PC-3 (cell line): ENCODE results near the gene TEX14. TPM values are rescaled to one million over a fixed set of nuclear protein-coding genes. Genes with fewer than 3 reads are reported as not detected.

ENCODE experiments used
- ATAC-seq: fragments of 200-7000 bp; cut with Tn5 transposase; 2 replicates; pipeline ENCODE4 v1.9.1; 2020; ENCODE audit warnings: mild to moderate bottlenecking, moderate library complexity
- BruUV-seq: library from RNA; stranded (reverse); fragments of 400-500 nt; replicated peaks from 2 replicates; lab custom pipeline; 2021; lab: Mats Ljungman, UMichigan
- CTCF ChIA-PET: fragments of 300-600 bp; sonication (Branson Sonifier 250); formaldehyde crosslinking; loops from one replicate; lab custom pipeline; 2022; ENCODE audit warnings: antibody characterized with exemption; lab: Charles Lee
- POLR2A ChIA-PET: fragments of 300-600 bp; sonication (Branson Sonifier 250); formaldehyde crosslinking; loops from one replicate; lab custom pipeline; 2022; ENCODE audit warnings: antibody characterized with exemption; ENCODE audit not compliant: unreplicated experiment; lab: Charles Lee
- DNase-seq: peaks from one replicate; pipeline ENCODE4 v3.0.0-alpha.2; 2015
- H2AFZ ChIP-seq: fragments of 300-600 bp; sonication (generic); 2 replicates; pipeline ENCODE4 v1.6.0; 2016; ENCODE audit warnings: antibody characterized with exemption, low read length
- H3F3A ChIP-seq: fragments of 300-600 bp; sonication (generic); one replicate; pipeline ENCODE4 v1.6.0; 2017; ENCODE audit warnings: antibody characterized with exemption, low read length, control low read depth, mild to moderate bottlenecking; ENCODE audit not compliant: unreplicated experiment
- H3K27ac ChIP-seq: fragments of 300-600 bp; sonication (generic); 2 replicates; pipeline ENCODE4 v1.5.1; 2016; ENCODE audit warnings: mild to moderate bottlenecking, low read length
- H3K27me3 ChIP-seq: fragments of 300-600 bp; sonication (generic); 2 replicates; pipeline ENCODE4 v1.6.1; 2016; ENCODE audit warnings: low read length, mixed read lengths
- H3K36me3 ChIP-seq: fragments of 300-600 bp; sonication (generic); 2 replicates; pipeline ENCODE4 v1.6.1; 2016; ENCODE audit warnings: low read depth, mixed run types, low read length, mixed read lengths
- H3K4me1 ChIP-seq: fragments of 300-600 bp; sonication (generic); 2 replicates; pipeline ENCODE4 v1.5.1; 2016; ENCODE audit warnings: low read length; ENCODE audit not compliant: insufficient read depth
- H3K4me2 ChIP-seq: fragments of 300-600 bp; sonication (generic); 2 replicates; pipeline ENCODE4 v1.6.0; 2016; ENCODE audit warnings: low read length
- H3K4me3 ChIP-seq: fragments of 300-600 bp; sonication (generic); 2 replicates; pipeline ENCODE4 v1.5.1; 2016; ENCODE audit warnings: mild to moderate bottlenecking, low read length, mixed read lengths
- H3K79me2 ChIP-seq: fragments of 300-600 bp; sonication (generic); 2 replicates; pipeline ENCODE4 v1.6.1; 2017; ENCODE audit warnings: low read length, mixed read lengths
- H3K9ac ChIP-seq: fragments of 300-600 bp; sonication (generic); 2 replicates; pipeline ENCODE4 v1.6.0; 2016; ENCODE audit warnings: mild to moderate bottlenecking, low read length
- H3K9me2 ChIP-seq: fragments of 300-600 bp; sonication (generic); replicated peaks from 2 replicates; pipeline ENCODE4 v1.6.1; 2016; ENCODE audit warnings: mixed run types, low read length, mixed read lengths
- H3K9me3 ChIP-seq: fragments of 300-600 bp; sonication (generic); 2 replicates; pipeline ENCODE4 v1.6.1; 2016; ENCODE audit warnings: low read length, mixed read lengths
- H4K20me1 ChIP-seq: fragments of 300-600 bp; sonication (generic); 2 replicates; pipeline ENCODE4 v1.6.1; 2016; ENCODE audit warnings: low read length, mixed read lengths
- EZH2 ChIP-seq: fragments of 300-600 bp; sonication (generic); IDR thresholded peaks from one replicate; pipeline ENCODE4 v1.6.1; 2017; ENCODE audit warnings: antibody characterized with exemption, mild to moderate bottlenecking, low read length; ENCODE audit not compliant: unreplicated experiment
- EZH2phosphoT487 ChIP-seq: fragments of 300-600 bp; sonication (generic); IDR thresholded peaks from 2 replicates; pipeline ENCODE4 v1.6.1; 2018; ENCODE audit warnings: mild to moderate bottlenecking, antibody characterized with exemption, low read length, borderline replicate concordance
- intact Hi-C: fragments of 100-400 bp; cut with micrococcal nuclease; formaldehyde crosslinking; loops from 2 replicates; pipeline ENCODE4 v1.9.0; 2023
- total RNA-seq: library from RNA; depleted of rRNA; stranded (reverse); fragments of >200 nt; gene quantifications from 2 replicates; pipeline ENCODE4 v1.2.3, GENCODE V29; 2014
- TF ChIP-seq, protein P1 (sequence below): fragments of 300-600 bp; sonication (generic); conservative IDR thresholded peaks from 2 replicates; pipeline ENCODE4 v1.5.1; 2017; ENCODE audit warnings: antibody characterized with exemption, low read depth, mild to moderate bottlenecking, low read length

The TEX14 gene
- total RNA-seq, 1 experiment from 2014 or later: 0.29 TPM

DNA sequence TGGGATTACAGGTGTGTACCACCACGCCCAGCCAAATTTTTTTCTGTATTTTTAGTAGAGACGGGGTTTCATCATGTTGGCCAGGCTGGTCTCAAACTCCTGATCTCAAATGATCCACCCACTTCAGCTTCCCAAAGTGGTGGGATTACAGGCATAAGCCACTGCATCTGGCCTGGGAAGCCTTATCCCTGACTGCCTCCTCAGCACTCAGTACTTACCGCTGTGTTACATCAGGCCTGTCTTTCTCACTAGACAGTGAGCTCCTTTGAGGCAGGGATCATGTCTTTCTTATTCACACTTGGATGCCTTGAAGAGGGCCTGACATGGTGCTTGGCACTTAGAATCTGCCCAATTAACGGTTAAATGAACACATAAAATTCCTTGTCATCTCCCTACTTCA is 121.1 kb downstream of the TEX14 start:
- Histone ChIP-seq H3F3A (no peaks in the 10 kb centered on the region), H3K9me2 (no peaks in the 10 kb centered on the region), H3K79me2 (no peaks in the 10 kb centered on the region), H3K9ac (no peak overlapping the region), H3K9me3 (no peaks in the 10 kb centered on the region), H3K27me3 (no peaks in the 10 kb centered on the region), H3K27ac (no peak overlapping the region), H2AFZ (no peak overlapping the region), H3K4me1 (peaks cover 6% of the 10 kb centered on the region), H3K4me3 (no peak overlapping the region), H3K4me2 (no peak overlapping the region), H4K20me1 (no peaks in the 10 kb centered on the region), H3K36me3 (no peaks in the 10 kb centered on the region)
- CTCF ChIA-PET: no interaction called here
- no peak for ATAC-seq
- TF ChIP-seq, protein P1, sequence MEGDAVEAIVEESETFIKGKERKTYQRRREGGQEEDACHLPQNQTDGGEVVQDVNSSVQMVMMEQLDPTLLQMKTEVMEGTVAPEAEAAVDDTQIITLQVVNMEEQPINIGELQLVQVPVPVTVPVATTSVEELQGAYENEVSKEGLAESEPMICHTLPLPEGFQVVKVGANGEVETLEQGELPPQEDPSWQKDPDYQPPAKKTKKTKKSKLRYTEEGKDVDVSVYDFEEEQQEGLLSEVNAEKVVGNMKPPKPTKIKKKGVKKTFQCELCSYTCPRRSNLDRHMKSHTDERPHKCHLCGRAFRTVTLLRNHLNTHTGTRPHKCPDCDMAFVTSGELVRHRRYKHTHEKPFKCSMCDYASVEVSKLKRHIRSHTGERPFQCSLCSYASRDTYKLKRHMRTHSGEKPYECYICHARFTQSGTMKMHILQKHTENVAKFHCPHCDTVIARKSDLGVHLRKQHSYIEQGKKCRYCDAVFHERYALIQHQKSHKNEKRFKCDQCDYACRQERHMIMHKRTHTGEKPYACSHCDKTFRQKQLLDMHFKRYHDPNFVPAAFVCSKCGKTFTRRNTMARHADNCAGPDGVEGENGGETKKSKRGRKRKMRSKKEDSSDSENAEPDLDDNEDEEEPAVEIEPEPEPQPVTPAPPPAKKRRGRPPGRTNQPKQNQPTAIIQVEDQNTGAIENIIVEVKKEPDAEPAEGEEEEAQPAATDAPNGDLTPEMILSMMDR: no peak
- TF ChIP-seq EZH2 (no peak), EZH2phosphoT487 (no peak)
- DNase-seq: no peak
- BruUV-seq: no TSS peak
- intact Hi-C loops: no loop called here
- POLR2A ChIA-PET: interaction anchor here (0.7 kb wide), 1 partner anchor 61 kb away, joined by 22 read pairs; no protein-coding TSS in a partner anchor

DNA sequence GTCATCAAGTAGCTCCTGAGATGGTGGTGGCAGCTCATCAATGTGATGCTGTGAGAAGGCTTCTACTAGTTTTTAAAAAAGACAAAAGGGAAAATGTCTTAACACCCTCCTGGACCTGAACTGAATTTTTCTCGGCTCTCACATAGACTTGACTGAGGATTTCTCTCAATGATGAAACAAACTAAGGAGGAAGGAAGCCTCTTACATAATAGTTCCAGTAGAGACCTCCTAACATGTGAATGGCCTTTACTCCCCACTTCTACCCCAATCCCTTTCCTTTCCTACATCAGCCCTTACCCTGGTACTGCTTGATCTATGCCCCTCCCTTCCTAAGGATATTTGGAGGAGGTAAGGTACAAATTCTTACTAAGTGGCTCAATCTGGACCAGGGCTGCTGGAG is 122.6 kb downstream of the TEX14 start:
- no peak for ATAC-seq
- H2AFZ ChIP-seq: no peak overlapping the region
- TF ChIP-seq EZH2phosphoT487: no peak
- TF ChIP-seq, protein P1: no peak
- no peak for TF ChIP-seq EZH2
- POLR2A ChIA-PET: no interaction called here
- H4K20me1 ChIP-seq: no peaks in the 10 kb centered on the region
- CTCF ChIA-PET: interaction anchor here (1.0 kb wide), 1 partner anchor 8 kb away, joined by 3 read pairs; no protein-coding TSS in a partner anchor
- DNase-seq: no peak
- no peaks in the 10 kb centered on the region for H3K36me3 ChIP-seq
- H3K4me3 ChIP-seq: no peak overlapping the region
- H3K27me3 ChIP-seq: no peaks in the 10 kb centered on the region
- no TSS peak for BruUV-seq
- no peaks in the 10 kb centered on the region for H3F3A ChIP-seq
- H3K9me2 ChIP-seq: no peaks in the 10 kb centered on the region
- H3K9ac ChIP-seq: no peak overlapping the region
- no peak overlapping the region for H3K4me2 ChIP-seq
- no peaks in the 10 kb centered on the region for H3K4me1 ChIP-seq
- no peaks in the 10 kb centered on the region for H3K9me3 ChIP-seq
- H3K27ac ChIP-seq: no peak overlapping the region
- intact Hi-C loops: no loop called here
- H3K79me2 ChIP-seq: no peaks in the 10 kb centered on the region

- ATAC-seq: no peak
- H3K79me2 ChIP-seq: no peaks in the 10 kb centered on the region
- H3F3A ChIP-seq: no peaks in the 10 kb centered on the region
- H3K27ac ChIP-seq: no peak overlapping the region
- no peak overlapping the region for H3K9ac ChIP-seq
- no peaks in the 10 kb centered on the region for H3K27me3 ChIP-seq
- H3K4me3 ChIP-seq: no peak overlapping the region
- H3K9me3 ChIP-seq: no peaks in the 10 kb centered on the region
- DNase-seq: no peak
- no peaks in the 10 kb centered on the region for H3K36me3 ChIP-seq
- TF ChIP-seq EZH2 (no peak), EZH2phosphoT487 (no peak)
- TF ChIP-seq, protein P1: no peak
- H2AFZ ChIP-seq: no peak overlapping the region
- H3K9me2 ChIP-seq: no peaks in the 10 kb centered on the region
- no peak overlapping the region for H3K4me2 ChIP-seq
- H3K4me1 ChIP-seq: no peaks in the 10 kb centered on the region
- ChIA-PET CTCF (interaction anchor here (0.5 to 1.0 kb wide), 2 partner anchors 9 to 48 kb away, joined by 3 read pairs; no protein-coding TSS in a partner anchor), POLR2A (no interaction called here)
- no peaks in the 10 kb centered on the region for H4K20me1 ChIP-seq
- intact Hi-C loops: no loop called here
- BruUV-seq: no TSS peak
These were observed 123.6 kb downstream of the TEX14 start for GRCh38 chr17:58568044-58568799.
